B cell (primary cell): ENCODE results near the gene PNN. TPM values are rescaled to one million over a fixed set of nuclear protein-coding genes. Genes with fewer than 3 reads are reported as not detected.
"Not testable (repeated sequence)": the region's sequence is repeated elsewhere in the genome, so short reads cannot be mapped to it uniquely, and the experiment has no call there.

Experiments
- ATAC-seq: fragments of 200-7000 bp; cut with Tn5 transposase; one replicate; pipeline ENCODE4 v1.10.0; 2021; ENCODE audit warnings: low read depth, mild to moderate bottlenecking, moderate number of reproducible peaks, moderate library complexity
- CTCF ChIA-PET: fragments of 350-600 bp; sonication (Branson Sonifier 250); formaldehyde crosslinking; loops from one replicate; lab custom pipeline; 2021; ENCODE audit warnings: antibody characterized with exemption, inconsistent platforms; lab: Charles Lee
- POLR2A ChIA-PET: fragments of 350-600 bp; sonication (Branson Sonifier 250); formaldehyde crosslinking; loops from one replicate; lab custom pipeline; 2021; ENCODE audit warnings: antibody characterized with exemption; lab: Charles Lee
- DNase-seq: peaks from one replicate; pipeline ENCODE4 v3.0.0; 2013
- H2AFZ ChIP-seq: 2 replicates; pipeline ENCODE4 v1.6.1; 2012; ENCODE audit warnings: mild to moderate bottlenecking, low read depth, low read length; ENCODE audit not compliant: insufficient read depth, poor library complexity, severe bottlenecking
- H3K27ac ChIP-seq, 2 donors: 1 replicate in 1 of 2; 2 replicates in 1 of 2; pipeline ENCODE4 v1.5.1; 2012 to 2013; ENCODE audit warnings: low read length in 2 of 2, mild to moderate bottlenecking in 2 of 2, moderate library complexity in 1 of 2
- H3K27me3 ChIP-seq, 4 experiments: fragments of 200-600 bp in 1 of 4; sonication (generic) in 1 of 4; replicated peaks in 1 of 4; 1 replicate in 2 of 4; 2 replicates in 2 of 4; pipeline versions ENCODE4 v1.6.1 to v1.7.0; 2013 to 2016; ENCODE audit warnings: low read length in 3 of 4, mild to moderate bottlenecking in 2 of 4, mixed read lengths in 1 of 4, moderate library complexity in 1 of 4; ENCODE audit not compliant: insufficient read depth in 4 of 4, control insufficient read depth in 3 of 4; ENCODE audit errors: control extremely low read depth in 1 of 4
- H3K36me3 ChIP-seq, 2 experiments: replicated peaks in 1 of 2; 1 replicate in 1 of 2; 2 replicates in 1 of 2; pipeline versions ENCODE4 v1.6.1 to v1.7.1; 2013; ENCODE audit warnings: low read length in 1 of 2; ENCODE audit not compliant: insufficient read depth in 2 of 2, control insufficient read depth in 1 of 2; ENCODE audit errors: control extremely low read depth in 1 of 2, extremely low read depth in 1 of 2
- H3K4me1 ChIP-seq, 2 donors: fragments of 200-600 bp in 1 of 2; sonication (generic) in 1 of 2; 1 replicate in 1 of 2; 2 replicates in 1 of 2; pipeline versions ENCODE4 v1.5.1 to v1.6.1; 2013 to 2017; ENCODE audit warnings: low read length in 2 of 2; ENCODE audit not compliant: control insufficient read depth in 2 of 2, insufficient read depth in 2 of 2
- H3K4me2 ChIP-seq: replicated peaks from 2 replicates; pipeline ENCODE3; 2012; ENCODE audit warnings: mild to moderate bottlenecking, low read depth, low read length; ENCODE audit not compliant: poor library complexity, severe bottlenecking
- H3K4me3 ChIP-seq, 5 experiments: fragments of 200-600 bp in 1 of 5; sonication (generic) in 1 of 5; 1 replicate in 3 of 5; 2 replicates in 2 of 5; pipeline versions ENCODE4 v1.5.1 to v1.7.0; 2011 to 2016; ENCODE audit warnings: low read length in 4 of 5, mild to moderate bottlenecking in 4 of 5, low read depth in 2 of 5, control low read depth in 1 of 5, moderate library complexity in 1 of 5; ENCODE audit not compliant: insufficient read depth in 1 of 5; ENCODE audit errors: control extremely low read depth in 1 of 5, extremely low read depth in 1 of 5
- H3K79me2 ChIP-seq: fragments of 200-600 bp; sonication (generic); one replicate; pipeline ENCODE4 v1.6.0; 2016; ENCODE audit warnings: low read length; ENCODE audit not compliant: control insufficient read depth, insufficient read depth
- H3K9ac ChIP-seq: fragments of 200-600 bp; sonication (generic); 2 replicates; pipeline ENCODE4 v1.6.1; 2017; ENCODE audit warnings: mild to moderate bottlenecking, low read length, moderate library complexity
- H3K9me3 ChIP-seq, 3 donors: one replicate each; pipeline versions ENCODE4 v1.6.1 to v1.7.1; 2013; ENCODE audit warnings: low read length in 2 of 3; ENCODE audit not compliant: control insufficient read depth in 2 of 3, insufficient read depth in 1 of 3; ENCODE audit errors: control extremely low read depth in 1 of 3
- H4K20me1 ChIP-seq: 2 replicates; pipeline ENCODE4 v1.6.0; 2012; ENCODE audit warnings: mild to moderate bottlenecking, low read length; ENCODE audit not compliant: insufficient read depth, control insufficient read depth, poor library complexity, severe bottlenecking
- H3K27ac Mint-ChIP-seq: one replicate; pipeline ENCODE4 v1.8.0; 2021; ENCODE audit warnings: mixed read lengths
- H3K27me3 Mint-ChIP-seq: one replicate; pipeline ENCODE4 v1.8.0; 2021; ENCODE audit warnings: mixed read lengths
- H3K4me1 Mint-ChIP-seq: one replicate; pipeline ENCODE4 v1.8.0; 2021; ENCODE audit warnings: mixed read lengths
- H3K4me3 Mint-ChIP-seq: one replicate; pipeline ENCODE4 v1.8.0; 2021; ENCODE audit warnings: mixed read lengths
- H3K9me3 Mint-ChIP-seq: one replicate; pipeline ENCODE4 v1.8.0; 2022; ENCODE audit warnings: mixed read lengths; ENCODE audit not compliant: insufficient read depth
- EZH2 ChIP-seq: IDR thresholded peaks from 2 replicates; pipeline ENCODE4 v1.6.1; 2012; ENCODE audit warnings: borderline replicate concordance, low read depth, mild to moderate bottlenecking, moderate library complexity, low read length; ENCODE audit not compliant: insufficient read depth, poor library complexity, severe bottlenecking
- WGBS: methylation state at CpG from one replicate; pipeline ENCODE4 v1.1.5; 2013; ENCODE audit warnings: missing lambda C conversion rate; ENCODE audit not compliant: insufficient coverage; 5-methylcytosine and 5-hydroxymethylcytosine counted together
- intact Hi-C: fragments of 100-400 bp; cut with micrococcal nuclease; formaldehyde crosslinking; loops from one replicate; pipeline ENCODE4 v1.10.0; 2022
- polyA plus RNA-seq: library from polyadenylated mRNA; depleted of rRNA; stranded (reverse); fragments of >200 nt; gene quantifications from 2 replicates; pipeline ENCODE4 v1.2.3, GENCODE V29; 2012
- total RNA-seq, 2 donors: library from RNA; stranded (reverse); fragments of 120-200 nt in 1 of 2; gene quantifications; 1 replicate in 1 of 2; 2 replicates in 1 of 2; pipeline versions ENCODE4 v1.2.3 to v1.2.4, GENCODE V29; 2013 to 2022
- TF ChIP-seq, protein P1 (sequence below): fragments of 200-600 bp; IDR thresholded peaks from one replicate; pipeline ENCODE4 v1.8.0; 2022; ENCODE audit warnings: antibody characterized with exemption, mild to moderate bottlenecking

PNN gene
- total and polyA plus RNA-seq, 2 donors (not counting 1 experiment from before 2014, with no cell fraction given) = 49.7 to 134 TPM

DNA sequence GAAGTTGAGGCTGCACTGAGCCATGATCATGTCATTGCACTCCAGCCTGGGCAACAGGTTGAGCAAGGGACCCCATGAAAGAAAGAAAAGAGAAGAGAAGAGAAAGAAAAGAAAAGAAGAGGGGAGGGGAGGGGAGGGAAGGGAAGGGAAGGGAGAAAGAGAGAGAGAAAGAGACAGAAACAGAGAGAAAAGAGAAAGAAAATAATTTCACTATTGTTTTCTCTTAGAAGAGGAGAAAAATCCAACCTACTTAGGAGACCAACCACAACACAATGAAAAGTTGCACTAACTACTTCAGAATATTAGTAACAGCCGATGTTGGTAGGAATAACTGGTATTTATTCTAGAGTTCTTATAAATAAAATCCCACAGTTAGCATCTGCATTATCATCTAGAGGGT lies 14.6 kb upstream of the PNN start:
- ATAC-seq (no peak), DNase-seq (no peak)
- Histone ChIP-seq H3K9me3 (no peaks in the 10 kb centered on the region), H3K9ac (no peak overlapping the region), H4K20me1 (peaks cover 16% of the 10 kb centered on the region), H3K27me3 (no peaks in the 10 kb centered on the region), H3K36me3 (peaks cover 4 to 35% of the 10 kb centered on the region in 2 experiments), H3K27ac (no peak overlapping the region), H3K79me2 (peaks cover 45% of the 10 kb centered on the region), H3K4me1 (no peaks in the 10 kb centered on the region), H3K4me2 (no peak overlapping the region), H2AFZ (no peak overlapping the region), H3K4me3 (no peak overlapping the region)
- WGBS = no CpG with 5 or more reads among the region's 1 CpG
- ChIA-PET CTCF (no interaction called here), POLR2A (no interaction called here)
- H3K4me3 Mint-ChIP-seq = no peak overlapping the region
- no peaks in the 10 kb centered on the region for H3K27me3 Mint-ChIP-seq
- no peaks in the 10 kb centered on the region for H3K9me3 Mint-ChIP-seq
- no peak overlapping the region for H3K27ac Mint-ChIP-seq
- intact Hi-C loops = no loop called here
- peaks cover 7% of the 10 kb centered on the region for H3K4me1 Mint-ChIP-seq
- TF ChIP-seq EZH2 = no peak
- TF ChIP-seq, protein P1, sequence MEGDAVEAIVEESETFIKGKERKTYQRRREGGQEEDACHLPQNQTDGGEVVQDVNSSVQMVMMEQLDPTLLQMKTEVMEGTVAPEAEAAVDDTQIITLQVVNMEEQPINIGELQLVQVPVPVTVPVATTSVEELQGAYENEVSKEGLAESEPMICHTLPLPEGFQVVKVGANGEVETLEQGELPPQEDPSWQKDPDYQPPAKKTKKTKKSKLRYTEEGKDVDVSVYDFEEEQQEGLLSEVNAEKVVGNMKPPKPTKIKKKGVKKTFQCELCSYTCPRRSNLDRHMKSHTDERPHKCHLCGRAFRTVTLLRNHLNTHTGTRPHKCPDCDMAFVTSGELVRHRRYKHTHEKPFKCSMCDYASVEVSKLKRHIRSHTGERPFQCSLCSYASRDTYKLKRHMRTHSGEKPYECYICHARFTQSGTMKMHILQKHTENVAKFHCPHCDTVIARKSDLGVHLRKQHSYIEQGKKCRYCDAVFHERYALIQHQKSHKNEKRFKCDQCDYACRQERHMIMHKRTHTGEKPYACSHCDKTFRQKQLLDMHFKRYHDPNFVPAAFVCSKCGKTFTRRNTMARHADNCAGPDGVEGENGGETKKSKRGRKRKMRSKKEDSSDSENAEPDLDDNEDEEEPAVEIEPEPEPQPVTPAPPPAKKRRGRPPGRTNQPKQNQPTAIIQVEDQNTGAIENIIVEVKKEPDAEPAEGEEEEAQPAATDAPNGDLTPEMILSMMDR = no peak

DNA sequence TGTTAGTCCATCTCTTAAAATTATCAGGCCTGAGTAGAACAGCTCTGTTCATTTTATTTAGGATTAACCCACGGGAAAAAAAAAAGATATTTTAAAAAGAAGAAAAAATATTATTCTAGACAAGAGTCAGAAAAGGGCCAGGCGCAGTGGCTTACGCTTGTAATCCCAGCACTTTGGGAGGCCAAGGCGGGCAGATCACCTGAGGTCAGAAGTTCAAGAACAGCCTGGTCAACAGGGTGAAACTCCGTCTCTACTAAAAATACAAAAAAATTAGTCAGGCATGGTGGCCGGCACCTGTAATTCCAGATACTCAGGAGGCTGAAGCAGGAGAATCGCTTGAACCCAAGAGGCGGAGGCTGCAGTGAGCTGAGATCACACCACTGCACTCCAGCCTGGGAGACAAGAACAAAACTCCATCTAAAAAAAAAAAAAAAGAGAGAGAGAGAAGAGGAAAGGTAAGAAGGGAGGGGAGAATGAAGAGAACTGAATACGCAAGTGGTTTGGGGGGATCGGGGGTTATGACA lies 7.2 kb upstream of the PNN start:
- H4K20me1 ChIP-seq, H3K27ac ChIP-seq, intact Hi-C loops, POLR2A ChIA-PET, DNase-seq, H3K9ac ChIP-seq, H3K4me3 Mint-ChIP-seq, H3K9me3 ChIP-seq, H3K4me2 ChIP-seq, H3K27ac Mint-ChIP-seq, ATAC-seq, H2AFZ ChIP-seq, H3K27me3 Mint-ChIP-seq, H3K27me3 ChIP-seq, H3K9me3 Mint-ChIP-seq, CTCF ChIA-PET, H3K4me3 ChIP-seq: not testable (repeated sequence)
- Histone ChIP-seq H3K4me1 (peaks cover 19 to 22% of the 10 kb centered on the region in 2 donors), H3K36me3 (peaks cover 0 to 12% of the 10 kb centered on the region in 2 experiments), H3K79me2 (peaks cover 67% of the 10 kb centered on the region)
- 97% methylated on average over 5 of the region's 10 CpGs for WGBS
- peaks cover 35% of the 10 kb centered on the region for H3K4me1 Mint-ChIP-seq
